ENCODE data around the gene CHD1.
"Not testable (repeated sequence)": the region's sequence is repeated elsewhere in the genome, so short reads cannot be mapped to it uniquely, and the experiment has no call there.

CHD1 gene

GRCh38 chr5:98928873-98929709 is at the start of gene CHD1:
TSS of gene CHD1 (minus strand) at chr5:98929007. CDS start at chr5:98926386, 2,621 bp downstream.
- Mint-ChIP-seq H3K4me1 (ENCODE audit: low read depth) (peaks cover 62% of the 10 kb centered on the region), H3K9me3 (no peaks in the 10 kb centered on the region), H3K27me3 (no peaks in the 10 kb centered on the region), H3K4me3 (peak within 1 kb of the TSS; percentile 92), H3K36me3 (ENCODE audit: low read depth) (peaks cover 63% of the 10 kb centered on the region), H3K27ac (peak within 1 kb of the TSS; percentile 100)
- peak; percentile 94 for DNase-seq

GRCh38 chr5:98978528-98978927 is 49.7 kb upstream of the CHD1 start:
- no peak for DNase-seq
- peaks cover 18% of the 10 kb centered on the region for H3K4me1 Mint-ChIP-seq (ENCODE audit: low read depth)
- H3K4me3 Mint-ChIP-seq: no peak overlapping the region
- H3K36me3 Mint-ChIP-seq (ENCODE audit: low read depth): no peaks in the 10 kb centered on the region
- no peak overlapping the region for H3K27ac Mint-ChIP-seq
- H3K9me3 Mint-ChIP-seq: no peaks in the 10 kb centered on the region
- no peaks in the 10 kb centered on the region for H3K27me3 Mint-ChIP-seq

- no peaks in the 10 kb centered on the region for H3K27me3 Mint-ChIP-seq
- H3K27ac Mint-ChIP-seq: no peak overlapping the region
- no peak overlapping the region for H3K4me3 Mint-ChIP-seq
Observed at GRCh38 chr5:98977723-98978122, 48.9 kb upstream of the CHD1 start.

DNA sequence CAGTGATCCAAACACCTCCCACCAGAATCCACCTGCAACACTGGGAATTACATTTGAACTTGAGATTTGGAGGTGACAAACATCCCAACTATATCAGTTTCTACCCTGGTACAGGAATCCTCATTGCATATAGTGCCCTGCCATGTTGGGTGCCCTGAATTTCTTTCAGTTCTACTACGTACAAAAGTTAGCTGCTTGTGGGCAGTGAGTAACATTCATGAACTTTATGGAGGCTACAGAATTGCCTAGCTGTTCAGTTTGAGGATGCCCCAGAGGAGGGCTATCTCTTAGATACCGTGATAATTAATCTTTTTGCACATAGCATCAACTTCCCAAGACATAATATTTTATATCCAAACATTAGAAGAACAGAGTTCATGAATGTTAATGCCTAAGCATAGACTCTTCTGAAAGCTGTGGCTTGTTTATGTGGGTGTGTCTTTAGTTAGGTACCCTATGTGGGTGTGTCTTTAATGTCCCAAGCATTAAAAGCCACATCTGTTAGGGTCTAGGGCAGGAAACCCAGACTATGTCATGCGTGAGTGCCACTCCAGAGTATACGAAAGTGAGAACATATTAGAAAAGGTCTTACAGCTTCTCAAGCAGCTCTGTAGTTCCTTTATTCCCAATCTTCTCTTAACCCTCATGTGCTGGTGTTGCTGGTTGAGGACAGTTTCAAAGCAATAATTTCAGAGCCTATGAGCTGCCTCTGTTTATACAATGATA is 47.0 kb upstream of the CHD1 start:
- DNase-seq: no peak
- peaks cover 18% of the 10 kb centered on the region for H3K4me1 Mint-ChIP-seq (ENCODE audit: low read depth)
- no peaks in the 10 kb centered on the region for H3K36me3 Mint-ChIP-seq (ENCODE audit: low read depth)
- H3K4me3 Mint-ChIP-seq: no peak overlapping the region
- no peaks in the 10 kb centered on the region for H3K27me3 Mint-ChIP-seq
- no peak overlapping the region for H3K27ac Mint-ChIP-seq
- H3K9me3 Mint-ChIP-seq: no peaks in the 10 kb centered on the region

More at GRCh38 chr5:98977723-98978122, 48.9 kb upstream of the CHD1 start:
- no peak for DNase-seq
- Mint-ChIP-seq H3K4me1 (ENCODE audit: low read depth) (peaks cover 18% of the 10 kb centered on the region), H3K36me3 (ENCODE audit: low read depth) (no peaks in the 10 kb centered on the region), H3K9me3 (no peaks in the 10 kb centered on the region)

- Mint-ChIP-seq H3K4me1 (ENCODE audit: low read depth) (peaks cover 18% of the 10 kb centered on the region), H3K27me3 (no peaks in the 10 kb centered on the region), H3K4me3 (no peak overlapping the region), H3K9me3 (no peaks in the 10 kb centered on the region), H3K36me3 (ENCODE audit: low read depth) (no peaks in the 10 kb centered on the region), H3K27ac (no peak overlapping the region)
- no peak for DNase-seq
Observed at GRCh38 chr5:98975223-98975622, 46.4 kb upstream of the CHD1 start.

DNA sequence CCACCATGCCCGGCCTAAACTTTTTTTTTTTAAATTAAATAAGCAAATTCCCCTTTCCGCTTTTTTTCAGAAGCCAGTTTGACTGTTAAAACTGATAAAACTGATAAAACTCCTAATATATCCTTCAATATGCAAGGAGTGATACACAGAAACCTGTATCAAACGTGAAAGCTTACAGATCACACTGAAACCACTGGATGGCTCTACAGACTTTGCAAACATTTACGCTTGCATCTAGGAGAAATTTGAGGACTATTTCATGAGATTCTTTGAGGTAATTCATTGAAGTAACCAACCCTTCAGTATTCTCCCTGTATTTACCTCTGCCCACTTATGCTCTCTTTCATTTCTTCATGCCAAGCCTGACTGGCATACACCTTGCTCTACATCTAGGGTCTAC is 40.6 kb upstream of the CHD1 start:
- DNase-seq: no peak
- no peaks in the 10 kb centered on the region for H3K4me1 Mint-ChIP-seq (ENCODE audit: low read depth)
- H3K27ac Mint-ChIP-seq: no peak overlapping the region
- no peaks in the 10 kb centered on the region for H3K27me3 Mint-ChIP-seq
- H3K36me3 Mint-ChIP-seq (ENCODE audit: low read depth): no peaks in the 10 kb centered on the region
- peaks cover 5% of the 10 kb centered on the region for H3K9me3 Mint-ChIP-seq
- no peak overlapping the region for H3K4me3 Mint-ChIP-seq

- Mint-ChIP-seq H3K9me3 (peaks cover 5% of the 10 kb centered on the region), H3K27me3 (no peaks in the 10 kb centered on the region), H3K36me3 (ENCODE audit: low read depth) (no peaks in the 10 kb centered on the region), H3K27ac (no peak overlapping the region), H3K4me3 (no peak overlapping the region), H3K4me1 (ENCODE audit: low read depth) (no peaks in the 10 kb centered on the region)
- DNase-seq: no peak
Observed at GRCh38 chr5:98968056-98968564, 39.3 kb upstream of the CHD1 start.

GRCh38 chr5:98965226-98965625 is 36.4 kb upstream of the CHD1 start:
- H3K27me3 Mint-ChIP-seq: no peaks in the 10 kb centered on the region
- no peak overlapping the region for H3K27ac Mint-ChIP-seq

GRCh38 chr5:98964621-98965020 is 35.8 kb upstream of the CHD1 start:
- no peaks in the 10 kb centered on the region for H3K27me3 Mint-ChIP-seq
- no peaks in the 10 kb centered on the region for H3K4me1 Mint-ChIP-seq (ENCODE audit: low read depth)
- DNase-seq: no peak
- no peaks in the 10 kb centered on the region for H3K36me3 Mint-ChIP-seq (ENCODE audit: low read depth)
- no peak overlapping the region for H3K27ac Mint-ChIP-seq
- H3K9me3 Mint-ChIP-seq: peaks cover 5% of the 10 kb centered on the region
- no peak overlapping the region for H3K4me3 Mint-ChIP-seq

More at GRCh38 chr5:98965226-98965625, 36.4 kb upstream of the CHD1 start:
- no peaks in the 10 kb centered on the region for H3K36me3 Mint-ChIP-seq (ENCODE audit: low read depth)
- no peak overlapping the region for H3K4me3 Mint-ChIP-seq
- no peak for DNase-seq
- H3K4me1 Mint-ChIP-seq (ENCODE audit: low read depth): no peaks in the 10 kb centered on the region
- H3K9me3 Mint-ChIP-seq: peaks cover 5% of the 10 kb centered on the region

DNA sequence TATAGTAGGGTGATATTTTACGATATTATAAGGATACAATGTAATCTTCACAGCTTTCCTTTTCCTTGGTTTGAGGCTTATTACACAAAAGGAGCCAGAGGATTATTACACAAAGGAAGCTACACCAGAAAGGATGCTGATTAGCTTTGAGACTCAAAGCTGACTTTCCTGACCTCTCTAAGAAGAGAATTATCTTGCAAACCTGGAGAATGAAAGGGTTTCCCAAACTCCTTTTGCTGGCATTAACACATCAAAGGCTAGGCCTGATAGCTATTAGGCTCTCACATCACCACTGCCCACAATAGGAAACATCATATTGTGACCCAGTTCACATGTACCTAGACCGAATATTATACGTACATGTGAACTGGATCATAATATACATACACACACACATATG is 34.2 kb upstream of the CHD1 start:
- H3K27ac Mint-ChIP-seq: no peak overlapping the region
- DNase-seq: no peak
- H3K4me1 Mint-ChIP-seq (ENCODE audit: low read depth): no peaks in the 10 kb centered on the region
- H3K9me3 Mint-ChIP-seq: peaks cover 5% of the 10 kb centered on the region
- H3K4me3 Mint-ChIP-seq: no peak overlapping the region
- no peaks in the 10 kb centered on the region for H3K27me3 Mint-ChIP-seq
- no peaks in the 10 kb centered on the region for H3K36me3 Mint-ChIP-seq (ENCODE audit: low read depth)

GRCh38 chr5:98962587-98962986 is 33.8 kb upstream of the CHD1 start:
- H3K36me3 Mint-ChIP-seq (ENCODE audit: low read depth): no peaks in the 10 kb centered on the region
- H3K27me3 Mint-ChIP-seq: no peaks in the 10 kb centered on the region
- peaks cover 5% of the 10 kb centered on the region for H3K9me3 Mint-ChIP-seq
- H3K27ac Mint-ChIP-seq: no peak overlapping the region
- H3K4me1 Mint-ChIP-seq (ENCODE audit: low read depth): no peaks in the 10 kb centered on the region
- no peak for DNase-seq
- no peak overlapping the region for H3K4me3 Mint-ChIP-seq

DNA sequence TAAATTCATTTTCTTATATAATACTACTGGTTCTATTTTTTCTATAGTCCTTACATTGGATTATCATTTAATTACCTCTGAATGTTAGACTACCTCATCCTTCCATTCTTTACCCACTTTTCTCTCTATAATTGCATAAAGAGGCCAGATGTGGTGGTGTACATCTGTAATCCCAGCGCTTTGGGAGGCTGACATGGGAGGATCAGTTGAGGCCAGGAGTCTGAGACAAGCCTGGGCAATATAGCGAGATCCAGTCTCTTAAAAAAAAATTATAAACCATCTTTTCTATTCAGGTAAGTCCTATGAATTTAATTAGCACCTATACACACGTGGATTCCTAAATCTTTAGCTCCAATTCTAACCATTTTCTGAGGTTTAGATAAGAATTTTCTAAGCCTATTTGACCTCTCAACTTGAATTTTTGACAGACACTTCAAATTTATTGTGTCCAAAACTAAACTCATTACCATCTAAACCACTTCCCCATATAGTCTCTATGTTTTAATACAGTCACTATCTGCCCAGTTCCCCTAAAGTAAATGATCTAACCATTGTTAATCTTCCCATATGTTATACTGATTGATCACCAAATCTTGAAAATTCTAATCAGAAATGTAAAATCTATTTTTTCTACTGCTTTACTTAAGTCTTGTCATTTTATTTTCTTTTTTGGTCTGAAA is 33.0 kb upstream of the CHD1 start:
- Mint-ChIP-seq H3K4me3 (no peak overlapping the region), H3K9me3 (peaks cover 5% of the 10 kb centered on the region), H3K36me3 (ENCODE audit: low read depth) (no peaks in the 10 kb centered on the region), H3K27me3 (no peaks in the 10 kb centered on the region), H3K27ac (no peak overlapping the region), H3K4me1 (ENCODE audit: low read depth) (no peaks in the 10 kb centered on the region)
- no peak for DNase-seq

DNA sequence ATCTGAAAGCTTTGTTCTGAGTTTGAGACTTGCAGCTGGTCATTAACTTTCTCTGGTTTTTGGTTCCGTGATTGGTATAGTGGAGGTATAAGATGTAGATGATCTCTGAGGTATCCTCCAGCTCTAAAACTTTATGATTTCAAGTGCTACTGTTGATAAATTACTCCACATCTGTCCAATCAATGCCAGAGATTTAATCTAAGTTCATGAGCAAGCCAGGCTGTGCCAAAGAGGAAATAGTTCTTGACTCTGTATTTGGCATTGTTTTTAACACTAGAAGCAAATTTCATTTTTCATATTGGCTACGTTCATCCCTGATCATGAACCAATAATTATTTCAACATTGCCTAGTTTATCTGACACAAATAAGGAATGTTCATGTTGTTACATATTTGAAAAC is 28.5 kb upstream of the CHD1 start:
- Mint-ChIP-seq H3K36me3 (ENCODE audit: low read depth) (no peaks in the 10 kb centered on the region), H3K4me1 (ENCODE audit: low read depth) (no peaks in the 10 kb centered on the region), H3K4me3 (no peak overlapping the region), H3K9me3 (no peaks in the 10 kb centered on the region), H3K27me3 (no peaks in the 10 kb centered on the region), H3K27ac (no peak overlapping the region)
- no peak for DNase-seq

DNA sequence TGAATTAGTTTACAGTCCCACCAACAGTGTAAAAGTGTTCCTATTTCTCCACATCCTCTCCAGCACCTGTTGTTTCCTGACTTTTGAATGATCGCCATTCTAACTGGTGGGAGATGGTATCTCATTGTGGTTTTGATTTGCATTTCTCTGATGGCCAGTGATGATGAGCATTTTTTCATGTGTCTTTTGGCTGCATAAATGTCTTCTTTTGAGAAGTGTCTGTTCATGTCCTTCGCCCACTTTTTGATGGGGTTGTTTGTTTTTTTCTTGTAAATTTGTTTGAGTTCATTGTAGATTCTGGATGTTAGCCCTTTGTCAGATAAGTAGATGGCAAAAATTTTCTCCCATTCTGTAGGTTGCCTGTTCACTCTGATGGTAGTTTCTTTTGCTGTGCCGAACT is 27.1 kb upstream of the CHD1 start:
- H3K36me3 Mint-ChIP-seq (ENCODE audit: low read depth); H3K4me3 Mint-ChIP-seq; H3K9me3 Mint-ChIP-seq; H3K27me3 Mint-ChIP-seq; H3K4me1 Mint-ChIP-seq (ENCODE audit: low read depth); DNase-seq; H3K27ac Mint-ChIP-seq: not testable (repeated sequence)

Data from activated T-cell treated with anti-CD3 and anti-CD28 coated beads, Interleukin-2, amount 50 U/mL, for 24 hours (primary cell).